Cortex of kidney (tissue), 1 donor: ENCODE data around the gene NIPSNAP2.
"Not testable (repeated sequence)": the region's sequence is repeated elsewhere in the genome, so short reads cannot be mapped to it uniquely, and the experiment has no call there.

ENCODE experiments used
- DNase-seq: peaks from one replicate; lab custom pipeline; 2025; lab: John Stamatoyannopoulos, UW

NIPSNAP2 gene

DNA sequence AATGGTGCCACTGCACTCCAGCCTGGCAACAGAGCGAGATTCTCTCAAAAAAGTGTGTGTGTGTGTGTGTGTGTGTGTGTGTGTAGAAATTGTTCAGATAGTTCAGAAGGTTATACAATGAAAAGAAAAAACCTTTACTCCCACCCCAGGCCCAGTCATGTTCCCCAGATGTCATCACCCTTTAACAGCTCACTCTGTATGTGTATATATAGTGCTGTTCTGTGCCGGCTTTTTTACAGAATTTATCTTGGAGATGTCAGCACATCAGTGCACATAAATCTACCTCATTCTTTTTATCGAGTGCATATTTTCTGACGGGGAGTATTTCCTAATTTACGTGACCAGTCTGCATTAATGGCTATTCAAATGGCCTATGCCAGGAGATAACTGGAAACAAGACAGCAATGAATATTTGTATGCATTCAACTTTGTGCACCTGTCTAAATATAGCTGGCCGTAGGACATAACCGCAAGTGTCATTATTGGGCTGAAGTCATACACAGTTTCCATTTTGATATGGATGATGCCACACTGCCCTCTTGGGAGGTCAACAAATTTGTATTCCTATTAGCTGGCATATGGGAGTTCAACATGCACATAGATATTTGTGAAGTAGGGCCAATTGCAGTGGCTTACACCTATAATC lies 11.7 kb downstream of the NIPSNAP2 start:
- no peak for DNase-seq

DNA sequence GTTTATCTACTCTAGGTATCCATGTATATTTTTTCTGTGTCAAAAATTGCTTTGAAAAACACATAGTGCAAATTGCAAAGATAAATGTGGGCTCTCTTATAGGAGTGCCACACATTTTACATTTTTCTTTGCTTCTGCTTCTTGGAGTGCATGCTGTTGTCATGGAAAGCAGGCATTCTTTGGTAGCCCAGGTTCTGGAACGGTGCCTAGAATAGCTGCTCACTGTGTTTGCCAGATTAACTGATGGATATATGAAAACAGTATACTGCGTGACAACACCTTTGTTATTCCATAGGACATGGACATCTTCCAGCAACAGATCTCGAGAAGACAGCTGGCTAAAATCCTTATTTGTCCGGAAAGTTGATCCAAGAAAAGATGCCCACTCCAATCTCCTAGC lies 13.4 kb downstream of the NIPSNAP2 start:
- no peak for DNase-seq

DNA sequence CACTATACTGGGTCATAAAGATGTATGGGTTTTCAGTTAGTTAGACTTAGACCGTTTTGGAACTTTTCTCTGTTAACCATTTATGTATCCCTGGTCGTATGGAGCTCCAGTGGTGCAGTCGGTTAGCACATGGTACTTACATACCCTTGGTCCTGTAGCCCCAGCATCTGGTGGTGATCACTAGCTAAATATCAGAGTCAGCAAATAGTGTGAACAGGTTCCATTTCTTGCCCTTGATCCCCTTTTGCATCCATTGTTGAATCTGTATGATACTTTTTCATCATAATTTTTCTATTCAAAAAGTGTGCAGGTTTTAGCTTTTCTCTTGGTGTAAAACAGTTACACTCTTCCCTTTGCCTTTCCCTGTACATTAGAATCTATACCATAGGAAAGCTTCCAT lies 15.9 kb downstream of the NIPSNAP2 start:
- DNase-seq, result no peak

DNA sequence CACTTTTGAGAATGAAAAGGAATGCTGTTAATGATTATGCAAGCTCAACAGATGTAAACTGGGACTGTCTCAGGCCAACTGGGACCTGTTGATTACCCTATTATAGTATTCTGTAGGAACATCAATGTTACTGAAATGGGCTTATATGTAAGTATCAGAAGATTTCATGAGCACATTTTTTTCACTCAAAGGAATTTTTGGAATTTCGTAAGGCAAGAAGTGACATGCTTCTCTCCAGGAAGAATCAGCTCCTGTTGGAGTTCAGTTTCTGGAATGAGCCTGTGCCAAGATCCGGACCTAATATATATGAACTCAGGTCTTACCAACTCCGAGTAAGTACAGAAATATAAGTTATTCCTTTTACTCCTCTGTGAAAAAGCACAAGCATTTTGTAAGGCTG lies 19.2 kb downstream of the NIPSNAP2 start:
- DNase-seq, result no peak

DNA sequence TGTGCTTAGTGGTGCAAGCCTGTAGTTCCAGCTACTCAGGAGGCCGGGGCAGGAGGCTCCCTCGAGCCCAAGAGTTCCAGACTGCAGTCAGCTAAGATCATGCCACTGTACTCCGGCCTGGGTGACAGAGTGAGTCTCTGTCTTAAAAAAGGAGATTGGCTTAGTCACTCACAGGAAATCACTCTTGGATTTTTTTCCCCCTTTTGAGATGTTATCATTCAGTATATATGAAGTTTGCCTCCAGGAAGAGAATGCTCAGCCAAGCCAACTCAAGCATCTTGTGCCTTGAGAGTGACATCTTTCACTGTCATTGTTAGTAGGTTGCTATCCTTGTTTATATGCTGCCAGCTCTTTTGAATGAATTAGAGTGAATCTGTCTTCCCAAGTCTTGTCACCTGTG lies 28.0 kb downstream of the NIPSNAP2 start:
- DNase-seq, result no peak

DNA sequence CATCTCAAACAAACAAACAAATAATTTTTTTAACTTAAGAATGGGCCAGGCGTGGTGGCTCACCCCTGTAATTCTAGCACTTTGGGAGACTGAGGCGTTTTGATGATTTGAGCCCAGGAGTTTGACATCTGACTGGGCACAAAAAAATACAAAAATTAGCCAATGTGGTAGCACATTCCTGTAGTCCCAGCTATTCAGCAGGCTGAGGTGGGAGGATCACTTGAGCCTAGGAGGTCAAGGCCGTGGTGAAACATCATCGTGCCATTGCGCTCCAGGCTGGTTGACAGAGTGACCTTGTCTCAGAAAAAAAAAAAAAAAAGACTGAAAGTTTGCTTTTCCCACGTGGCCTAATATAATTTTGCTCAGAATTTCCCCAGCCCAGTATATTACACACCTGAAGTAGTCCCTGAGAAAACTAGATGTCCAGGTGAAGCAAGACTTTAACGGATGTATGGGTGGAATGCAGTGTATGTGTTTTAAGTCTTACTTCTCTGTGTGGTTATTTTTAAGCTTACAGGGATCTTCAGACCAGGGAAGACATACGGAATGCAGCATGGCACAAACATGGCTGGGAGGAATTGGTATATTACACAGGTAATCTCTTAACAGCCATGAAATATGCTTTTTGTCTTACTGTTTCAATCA lies 32.6 kb downstream of the NIPSNAP2 start:
- DNase-seq, result no peak

DNA sequence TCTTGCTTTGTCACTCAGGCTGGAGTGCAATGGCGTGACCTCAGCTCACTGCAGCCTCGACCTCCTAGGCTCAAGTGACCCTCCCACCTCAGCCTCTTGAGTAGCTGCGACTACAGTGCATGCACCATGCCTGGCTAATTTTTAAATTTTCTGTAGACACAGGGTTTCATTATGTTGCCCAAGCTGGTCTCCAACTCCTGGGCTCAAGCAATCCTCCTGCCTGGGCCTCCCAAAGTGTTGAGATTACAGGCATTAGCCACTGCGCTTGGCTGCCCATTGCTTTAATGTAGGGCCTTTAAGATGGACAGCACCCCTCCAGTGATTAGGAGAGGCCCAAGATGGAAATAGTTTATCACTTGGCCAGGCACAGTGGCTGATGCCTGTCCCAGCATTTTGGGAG lies 39.4 kb downstream of the NIPSNAP2 start:
- no peak for DNase-seq

DNA sequence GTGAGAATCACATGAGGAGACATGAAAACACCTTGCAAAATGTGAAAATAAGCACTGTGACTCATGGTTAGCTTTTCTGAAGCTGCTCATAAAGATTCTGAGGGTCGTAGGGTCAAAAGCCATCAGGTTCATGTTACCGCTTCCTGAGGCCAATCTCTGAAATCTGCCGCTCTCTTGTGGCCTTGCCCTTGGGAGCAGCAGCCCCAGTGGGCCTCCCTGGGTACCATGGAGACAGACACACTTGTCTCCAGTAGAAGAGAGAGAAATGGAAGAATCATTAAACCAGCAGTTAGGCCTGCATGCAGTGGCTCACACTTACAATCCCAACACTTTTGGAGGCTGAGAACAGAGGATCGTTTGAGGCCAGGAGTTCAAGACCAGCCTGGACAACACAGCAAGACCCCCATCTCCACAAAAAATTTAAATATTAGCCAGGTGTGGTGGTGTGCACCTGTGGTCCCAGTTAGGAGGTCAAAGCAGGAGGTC lies 42.8 kb downstream of the NIPSNAP2 start:
- DNase-seq, result no peak

DNA sequence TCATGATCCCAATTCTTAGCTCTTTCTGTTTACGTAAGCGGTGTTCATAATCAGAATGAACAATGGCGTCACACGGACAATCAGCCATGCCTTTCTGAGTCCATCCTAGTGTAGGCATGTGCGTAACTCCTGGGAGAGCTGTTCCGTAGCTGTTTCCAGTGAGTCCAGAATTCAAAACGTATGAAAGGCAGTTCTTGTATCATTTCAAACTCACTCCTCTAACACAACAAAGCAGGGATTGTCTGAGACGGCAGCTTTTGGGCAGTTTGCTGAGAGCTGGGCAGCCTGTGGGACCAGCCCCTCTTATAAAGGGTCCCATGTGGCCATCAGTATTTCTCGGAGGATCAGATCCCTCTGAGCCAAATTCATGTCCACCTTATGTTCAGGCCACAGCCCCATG lies 43.5 kb downstream of the NIPSNAP2 start:
- no peak for DNase-seq

DNA sequence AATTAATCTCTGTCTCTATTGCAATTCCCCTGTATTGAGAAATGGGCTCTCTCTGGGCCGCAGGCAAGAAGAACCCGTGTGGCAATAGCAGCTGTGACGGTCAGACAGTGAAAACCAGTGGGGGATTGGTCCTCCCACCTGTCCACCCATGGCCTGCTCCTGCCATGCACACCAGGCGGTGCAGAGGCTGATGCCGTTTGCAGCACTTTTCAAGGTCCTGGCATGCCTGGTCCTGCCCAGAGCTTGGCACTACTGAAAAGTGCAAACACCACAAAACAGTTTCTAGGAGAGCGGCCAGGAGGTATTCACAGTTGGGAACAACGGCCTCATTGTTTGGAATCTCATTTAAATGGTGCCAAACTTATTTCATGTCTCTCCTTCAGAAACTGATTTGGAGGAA lies 45.3 kb downstream of the NIPSNAP2 start:
- DNase-seq, result no peak

DNA sequence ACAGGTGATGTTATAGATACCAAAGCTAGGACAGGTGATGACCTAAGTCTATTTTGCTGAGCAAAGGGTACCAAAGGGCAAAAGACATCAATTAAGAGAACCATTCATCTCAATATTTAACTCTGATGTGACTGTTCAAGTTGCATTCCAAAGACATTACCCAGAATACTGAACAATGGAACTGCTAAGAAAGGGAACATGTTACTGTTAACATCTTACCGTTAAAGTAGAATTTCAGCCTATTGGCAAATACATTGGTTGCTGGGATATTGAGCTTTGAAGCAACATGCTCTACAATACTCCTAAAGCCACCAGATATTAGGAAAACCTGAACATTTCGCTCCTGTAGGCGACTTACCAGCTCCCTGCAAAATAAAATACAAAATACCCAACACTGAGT lies 52.6 kb downstream of the NIPSNAP2 start:
- not testable (repeated sequence) for DNase-seq

DNA sequence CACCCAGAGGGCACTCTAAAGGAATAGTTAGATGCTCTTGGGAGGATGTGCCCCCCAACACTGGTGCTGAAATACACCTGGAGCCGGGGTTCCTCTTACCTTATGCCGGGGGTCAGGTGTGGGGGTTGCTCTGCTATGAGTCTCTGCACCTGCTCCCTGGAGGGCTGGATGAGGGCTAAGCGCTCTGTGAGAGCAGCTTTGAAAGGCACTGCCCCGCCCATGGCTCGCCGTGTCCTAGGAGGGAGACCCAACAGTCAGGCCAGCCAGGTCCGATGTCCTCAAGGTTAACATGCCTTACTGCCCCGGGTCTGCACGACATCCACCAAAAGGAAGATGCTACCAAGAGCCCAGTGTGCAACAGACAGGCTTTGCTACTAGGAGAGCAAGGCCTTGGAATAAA lies 55.1 kb downstream of the NIPSNAP2 start:
- no peak for DNase-seq

DNA sequence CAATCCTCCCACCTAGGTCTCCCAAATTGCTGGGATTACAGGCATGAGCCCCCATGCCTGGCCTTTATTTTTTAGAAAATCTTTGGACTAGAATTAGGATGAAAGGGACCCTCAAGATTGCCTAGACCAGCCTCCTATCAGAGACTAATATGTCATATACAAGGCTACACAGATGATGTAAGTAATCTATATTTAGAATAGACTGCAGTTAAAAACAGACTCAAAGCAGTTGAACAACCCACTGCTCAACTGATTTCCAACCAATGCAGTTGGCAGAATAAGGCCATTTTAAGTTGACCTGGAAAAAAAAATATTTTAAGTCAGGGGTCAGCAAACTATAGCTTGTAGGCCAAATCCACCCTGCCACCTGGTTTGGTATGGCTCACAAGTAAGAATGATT lies 59.1 kb downstream of the NIPSNAP2 start:
- no peak for DNase-seq

DNA sequence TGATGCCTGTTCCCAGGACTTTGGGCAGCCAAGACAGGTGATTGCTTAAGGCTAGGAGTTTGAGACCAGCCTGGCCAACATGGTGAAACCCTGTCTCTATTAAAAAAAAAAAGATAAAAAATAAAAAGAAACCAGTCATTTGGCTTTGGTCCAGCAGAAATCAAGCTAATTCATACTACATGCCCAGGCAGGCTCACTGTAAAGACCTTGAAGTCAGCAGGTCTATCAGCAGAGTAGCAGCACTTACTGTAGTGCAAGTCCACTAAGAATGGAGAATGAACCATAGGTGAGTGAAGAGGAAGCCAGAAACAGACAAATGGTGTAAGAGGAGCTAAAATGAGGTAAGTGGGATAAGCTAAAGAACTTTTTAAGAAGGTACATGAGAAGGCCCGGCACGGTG lies 62.2 kb downstream of the NIPSNAP2 start:
- no peak for DNase-seq

DNA sequence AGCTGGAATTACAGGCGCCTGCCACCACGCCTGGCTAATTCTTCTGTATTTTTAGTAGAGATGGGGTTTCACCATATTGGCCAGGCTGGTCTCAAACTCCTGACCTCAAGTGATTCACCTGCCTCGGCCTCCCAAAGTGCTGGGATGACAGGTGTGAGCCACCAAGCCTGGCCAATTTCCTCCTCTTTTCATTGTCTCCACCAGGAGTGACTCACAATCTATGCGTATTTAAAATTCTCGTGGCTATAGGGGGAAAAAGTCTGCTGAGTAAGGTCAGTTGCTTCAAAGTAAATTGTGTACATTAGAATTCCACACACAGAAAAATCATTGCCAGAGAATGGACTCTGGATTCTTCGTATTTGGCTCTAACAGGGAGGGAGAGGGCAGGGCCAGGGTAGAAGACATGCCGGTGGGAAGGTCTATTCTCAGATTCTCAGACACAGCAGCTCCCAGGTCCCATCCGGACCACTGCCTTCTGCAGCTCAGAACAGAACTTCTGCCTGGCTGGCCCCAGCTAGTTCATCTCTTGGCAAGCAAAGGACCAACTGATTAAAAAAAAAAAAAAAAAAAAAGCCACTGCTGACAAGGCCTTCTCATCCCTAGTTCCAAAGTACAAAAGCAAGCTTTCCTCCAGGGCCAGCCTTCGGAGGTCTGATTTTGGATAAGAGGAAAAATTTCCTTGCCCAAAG lies 64.7 kb downstream of the NIPSNAP2 start:
- no peak for DNase-seq

DNA sequence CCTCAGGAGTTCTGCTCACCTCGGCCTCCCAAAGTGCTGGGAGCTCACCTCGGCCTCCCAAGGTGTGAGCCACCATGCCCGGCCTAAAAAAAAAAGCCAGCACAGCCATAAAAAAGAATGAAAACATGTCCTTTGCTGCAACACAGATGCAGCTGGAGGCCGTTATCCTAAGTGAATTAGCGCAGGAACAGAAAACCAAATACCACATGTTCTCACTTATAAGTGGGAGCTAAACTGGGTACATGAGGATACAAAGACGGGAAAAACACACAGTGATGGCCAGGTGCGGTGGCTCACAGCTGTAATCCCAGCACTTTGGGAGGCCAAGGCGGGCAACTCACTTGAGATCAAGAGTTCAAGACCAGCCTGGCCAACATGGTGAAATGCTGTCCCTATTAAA lies 66.0 kb downstream of the NIPSNAP2 start:
- no peak for DNase-seq

DNA sequence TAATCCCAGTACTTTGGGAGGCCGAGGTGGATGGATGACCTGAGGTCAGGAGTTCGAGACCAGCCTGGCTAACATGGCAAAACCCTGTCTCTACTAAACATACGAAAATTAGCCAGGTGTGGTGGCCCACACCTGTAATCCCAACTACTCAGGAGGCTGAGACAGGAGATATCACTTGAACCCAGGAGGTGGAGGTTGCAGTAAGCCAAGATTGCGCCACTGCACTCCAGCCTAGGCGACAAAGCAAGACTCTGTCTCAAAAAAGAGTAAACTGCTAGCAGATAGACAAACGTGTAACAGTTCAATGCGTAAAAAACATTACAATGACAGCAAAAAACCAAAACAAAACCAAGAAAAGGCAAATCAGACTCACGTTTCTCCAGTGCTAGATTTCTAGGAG lies 67.2 kb downstream of the NIPSNAP2 start:
- not testable (repeated sequence) for DNase-seq

DNA sequence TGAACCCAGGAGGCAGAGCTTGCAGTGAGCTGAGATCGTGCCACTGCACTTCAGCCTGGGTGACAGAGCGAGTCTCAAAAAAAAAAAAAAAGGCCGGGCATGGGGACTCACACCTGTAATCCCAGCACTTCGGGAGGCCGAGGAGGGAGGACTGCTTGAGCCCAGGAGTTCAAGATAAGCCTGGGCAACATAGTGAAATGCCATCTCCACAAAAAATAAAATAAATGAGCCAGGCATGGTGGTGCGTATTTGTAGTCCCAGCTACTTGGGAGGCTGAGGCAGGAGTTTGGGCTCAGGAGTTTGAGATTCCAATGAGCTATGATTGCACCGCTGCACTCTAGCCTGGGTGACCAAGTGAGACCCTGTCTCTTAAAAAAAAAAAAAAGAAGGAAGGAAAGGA lies 68.2 kb downstream of the NIPSNAP2 start:
- DNase-seq, result not testable (repeated sequence)

DNA sequence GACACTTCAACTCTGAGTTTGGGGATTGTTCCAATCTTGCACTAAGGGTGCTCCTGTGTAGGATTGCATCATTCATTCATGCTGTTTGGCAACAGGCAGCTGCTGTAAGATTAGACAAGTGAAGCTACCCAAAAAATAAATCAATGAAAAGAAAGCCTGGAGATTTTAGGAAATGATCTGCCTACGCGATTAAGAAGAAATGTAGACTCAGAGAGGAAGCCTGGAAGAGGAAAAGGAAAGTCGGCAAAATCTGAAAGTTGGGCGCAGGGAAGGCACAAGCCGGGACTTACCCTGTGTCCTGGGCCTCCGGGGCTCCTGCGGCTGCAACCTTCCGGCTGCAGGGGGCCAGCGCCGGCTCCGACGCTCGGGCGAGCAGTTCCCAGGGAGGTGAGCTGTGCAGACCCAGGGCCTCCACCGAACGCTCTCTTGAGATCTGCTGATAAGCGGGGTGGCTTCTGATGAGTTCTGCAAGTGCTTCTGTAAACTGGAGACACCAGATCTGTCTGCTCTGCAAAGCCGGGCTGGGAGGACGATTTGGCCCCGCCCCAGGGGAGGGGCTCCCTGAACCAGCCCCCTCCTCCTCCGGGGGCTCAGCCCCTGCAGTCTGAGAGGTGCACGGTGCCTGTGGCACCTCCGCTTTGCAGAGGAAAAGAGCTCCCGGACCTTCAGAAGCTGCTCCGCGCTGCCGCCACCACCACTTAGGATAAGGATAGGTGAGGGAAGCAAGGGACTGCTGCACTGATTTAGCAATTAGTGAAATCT lies 69.5 kb downstream of the NIPSNAP2 start:
- no peak for DNase-seq

DNA sequence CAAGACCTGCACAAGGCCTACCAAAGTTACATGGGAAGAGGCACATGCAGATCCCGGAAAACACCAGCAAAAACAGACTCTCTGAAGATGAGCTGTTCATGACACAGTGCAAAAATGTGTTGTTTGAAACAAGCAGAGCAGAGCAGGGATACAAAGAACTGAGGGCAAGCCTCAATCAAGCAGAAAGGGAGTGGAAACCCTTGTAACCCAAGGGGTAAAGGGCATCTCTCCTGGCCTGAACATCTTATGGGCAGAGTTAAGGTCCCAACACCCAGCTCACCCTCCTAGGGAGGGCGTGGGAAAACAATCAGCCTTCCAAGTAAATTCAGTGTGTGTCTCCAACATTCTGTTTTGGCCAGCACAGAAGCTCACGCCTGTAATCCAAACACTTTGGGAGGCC lies 76.3 kb downstream of the NIPSNAP2 start:
- DNase-seq, result no peak

DNA sequence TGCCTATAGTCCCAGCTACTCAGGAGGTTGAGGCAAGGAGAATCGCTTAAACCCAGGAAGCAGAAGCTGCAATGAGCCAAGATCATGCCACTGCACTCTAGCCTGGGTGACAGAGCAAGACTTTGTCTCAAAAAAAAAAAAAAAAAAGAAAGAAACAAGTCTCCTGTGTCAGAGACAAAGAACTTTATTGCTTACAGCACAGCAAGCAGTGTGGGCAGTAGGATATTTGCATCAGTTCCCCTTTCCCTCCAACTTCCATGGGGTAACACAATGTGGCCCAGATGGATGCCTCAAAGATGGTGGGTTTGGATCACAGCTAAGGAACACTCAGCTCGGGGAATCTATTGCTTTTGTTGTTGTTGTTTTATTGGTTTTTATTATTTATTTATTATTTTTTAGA lies 81.4 kb downstream of the NIPSNAP2 start:
- DNase-seq, result not testable (repeated sequence)

DNA sequence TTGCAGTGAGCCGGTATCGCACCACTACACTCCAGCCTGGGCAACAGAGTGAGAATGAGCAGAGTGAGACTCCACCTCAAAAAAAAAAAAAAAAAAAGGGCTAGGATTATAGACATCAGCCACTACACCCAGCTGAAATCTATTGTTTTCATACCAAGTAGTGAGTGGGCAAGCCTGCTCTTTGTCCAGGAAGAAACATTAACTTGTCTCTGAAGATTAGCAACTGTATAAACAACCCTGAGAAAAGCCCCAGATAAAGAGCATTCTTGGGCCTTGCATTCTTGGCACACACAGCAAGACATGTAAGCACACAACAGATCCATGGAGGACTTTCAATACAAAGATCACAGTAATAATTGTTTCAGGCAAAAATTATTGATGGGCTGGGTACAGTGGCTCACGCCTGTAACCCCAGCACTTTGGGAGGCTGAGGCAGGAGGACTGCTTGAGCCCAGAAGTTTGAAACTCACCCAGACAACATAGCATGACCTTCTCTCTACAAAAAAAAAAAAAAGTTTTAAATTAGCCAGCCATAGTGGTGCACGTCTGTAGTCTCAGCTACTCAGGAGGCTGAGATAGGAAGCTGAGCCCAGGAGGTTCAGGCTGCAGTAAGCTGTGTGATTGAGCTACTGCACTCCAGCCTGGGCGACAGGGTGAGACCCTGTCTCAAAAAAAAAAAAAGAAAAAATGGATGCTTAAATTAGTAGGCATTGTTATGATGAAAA lies 82.5 kb downstream of the NIPSNAP2 start:
- no peak for DNase-seq
